Measurements from ENCODE around the gene ITGB3.

ITGB3 gene

DNA sequence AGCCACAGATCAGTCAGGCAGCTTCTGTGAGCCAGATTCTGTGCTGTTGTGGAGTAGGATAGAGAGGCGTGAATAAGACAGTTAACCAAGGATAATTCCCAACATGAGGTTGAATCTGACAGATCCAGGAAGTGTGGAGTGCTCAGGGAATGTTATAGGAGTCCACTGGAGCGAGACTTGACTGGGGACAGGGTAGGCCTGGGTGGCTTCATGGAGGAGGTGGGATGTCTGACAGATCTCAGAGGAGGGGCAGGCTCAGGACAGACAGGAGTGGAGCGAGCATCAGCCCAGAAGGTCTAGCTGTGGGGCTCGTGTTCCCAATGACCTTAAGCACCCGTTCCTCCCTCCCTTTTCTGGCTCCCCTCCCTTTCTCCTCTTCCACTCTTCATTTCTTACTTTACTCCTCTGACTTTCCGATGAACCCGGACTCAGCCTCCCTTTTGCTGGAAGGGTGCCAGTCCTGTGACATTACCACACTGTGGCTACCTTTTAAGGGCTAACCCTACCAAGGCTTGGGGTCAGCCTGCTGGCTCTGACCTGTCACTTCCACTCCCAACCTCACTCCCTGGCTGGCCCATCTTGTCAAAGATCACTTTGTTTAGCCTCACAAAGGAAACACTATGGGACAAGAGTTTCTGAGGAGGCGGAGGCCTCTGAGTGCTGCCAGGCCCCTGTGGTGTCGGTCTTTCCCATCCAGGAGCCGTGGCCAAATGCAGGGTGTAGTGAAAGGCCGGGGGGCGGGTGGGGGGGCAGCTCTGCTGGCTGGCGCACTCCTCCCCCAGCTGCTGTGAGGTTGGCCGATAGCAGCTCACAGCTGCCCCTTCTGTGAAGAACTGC, 41.6 kb downstream of the ITGB3 start:
- in situ Hi-C loops (cut with MboI; ENCODE audit: low sequenced_read_pairs) = no loop called here

DNA sequence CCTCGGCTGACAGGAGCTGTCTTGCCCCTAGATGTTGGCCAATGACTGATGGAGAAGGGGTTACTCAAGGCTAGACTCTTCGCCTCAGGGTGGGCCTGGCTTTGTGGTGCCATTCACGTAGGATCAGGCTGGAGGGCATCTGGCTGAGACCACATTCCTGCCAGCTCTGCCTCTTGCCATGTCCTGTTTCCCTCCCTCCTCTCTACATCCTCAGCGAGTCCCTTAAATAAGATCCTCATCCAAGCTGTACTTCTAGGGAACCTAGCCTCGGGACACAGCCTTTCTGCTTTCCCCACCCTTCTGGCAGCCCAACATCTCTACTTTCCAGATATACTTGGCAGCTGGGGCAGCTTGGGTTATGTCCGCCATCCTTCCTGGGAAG, 42.2 kb downstream of the ITGB3 start:
- in situ Hi-C loops (cut with MboI; ENCODE audit: low sequenced_read_pairs) = no loop called here

DNA sequence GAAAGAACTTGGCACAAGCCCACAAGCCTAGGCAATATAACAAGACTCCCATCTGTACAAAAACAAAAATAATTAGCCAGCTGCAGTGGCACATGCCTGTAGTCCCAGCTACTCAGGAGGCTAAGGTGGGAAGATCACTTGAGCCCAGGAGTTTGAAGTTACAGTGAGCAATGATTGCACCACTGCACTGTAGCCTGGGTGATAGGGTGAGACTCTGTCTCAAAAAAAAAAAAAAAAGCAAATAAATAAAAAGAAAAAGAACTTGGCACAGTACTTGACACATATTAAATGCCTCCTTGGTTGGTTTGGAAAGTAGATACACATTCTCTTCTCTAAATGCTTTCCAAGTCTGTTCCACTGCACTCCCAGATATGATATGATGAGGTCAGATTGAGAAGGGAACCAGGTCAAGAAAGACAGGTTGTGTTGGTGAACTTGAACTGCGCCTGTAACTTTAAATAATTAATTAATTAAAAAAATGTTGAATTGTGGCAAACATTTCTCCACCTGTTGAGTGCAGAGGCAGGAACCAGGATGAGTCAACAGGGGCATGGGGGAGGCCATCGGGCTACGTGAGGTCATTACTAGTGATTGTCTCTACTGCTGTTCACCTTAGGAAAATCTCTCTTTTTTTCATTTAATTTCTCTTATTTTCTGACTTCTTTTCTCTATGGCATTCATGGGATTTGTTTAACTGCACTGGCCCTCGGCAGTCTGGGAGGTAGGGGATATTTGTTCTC, 44.2 kb downstream of the ITGB3 start:
- in situ Hi-C loops (cut with MboI; ENCODE audit: low sequenced_read_pairs) = no loop called here

DNA sequence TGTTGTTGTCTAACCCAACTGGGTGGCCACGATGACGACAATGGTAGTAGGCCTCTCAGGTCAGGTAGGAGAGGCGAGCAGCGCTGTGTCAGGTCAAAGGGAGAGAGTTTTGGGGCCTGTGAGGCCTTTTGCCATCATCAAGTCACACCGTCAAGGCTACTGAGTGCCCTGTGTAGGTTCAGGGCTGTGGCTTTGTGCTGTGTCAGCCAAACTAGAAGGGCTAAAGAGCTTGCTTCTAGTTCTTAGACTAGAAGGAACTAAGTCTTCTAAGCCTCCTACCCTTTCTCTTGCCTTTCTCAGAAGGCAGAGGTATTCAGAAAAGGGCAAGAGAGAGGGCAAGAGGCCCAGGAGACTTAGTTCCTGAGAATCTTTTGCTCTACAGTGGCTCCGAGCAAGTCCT, 45.1 kb downstream of the ITGB3 start:
- in situ Hi-C loops (cut with MboI; ENCODE audit: low sequenced_read_pairs) = no loop called here

DNA sequence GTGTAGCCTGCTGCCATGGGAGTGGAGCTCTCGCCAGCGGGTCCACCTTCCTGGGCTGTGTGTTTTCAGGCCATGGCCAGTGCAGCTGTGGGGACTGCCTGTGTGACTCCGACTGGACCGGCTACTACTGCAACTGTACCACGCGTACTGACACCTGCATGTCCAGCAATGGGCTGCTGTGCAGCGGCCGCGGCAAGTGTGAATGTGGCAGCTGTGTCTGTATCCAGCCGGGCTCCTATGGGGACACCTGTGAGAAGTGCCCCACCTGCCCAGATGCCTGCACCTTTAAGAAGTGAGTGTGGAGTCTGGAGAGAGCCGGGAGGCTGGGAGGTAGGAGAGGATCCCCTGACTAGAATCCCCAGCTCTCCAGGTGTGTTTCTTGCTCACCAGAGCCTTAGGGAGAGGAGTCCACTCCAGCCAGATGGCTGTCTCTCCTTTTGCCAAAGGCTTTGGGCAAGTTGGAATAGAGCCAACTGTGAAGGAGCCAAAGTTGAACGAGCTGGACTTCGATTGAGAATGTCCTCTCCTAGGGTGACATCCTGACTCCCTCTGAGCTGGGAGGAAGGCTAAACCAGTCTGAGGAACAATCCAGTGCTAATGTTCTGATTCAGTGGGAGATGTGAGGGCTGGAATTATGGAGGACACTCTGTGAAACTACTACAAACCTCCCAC, 45.7 kb downstream of the ITGB3 start:
- in situ Hi-C loops (cut with MboI; ENCODE audit: low sequenced_read_pairs) = no loop called here

DNA sequence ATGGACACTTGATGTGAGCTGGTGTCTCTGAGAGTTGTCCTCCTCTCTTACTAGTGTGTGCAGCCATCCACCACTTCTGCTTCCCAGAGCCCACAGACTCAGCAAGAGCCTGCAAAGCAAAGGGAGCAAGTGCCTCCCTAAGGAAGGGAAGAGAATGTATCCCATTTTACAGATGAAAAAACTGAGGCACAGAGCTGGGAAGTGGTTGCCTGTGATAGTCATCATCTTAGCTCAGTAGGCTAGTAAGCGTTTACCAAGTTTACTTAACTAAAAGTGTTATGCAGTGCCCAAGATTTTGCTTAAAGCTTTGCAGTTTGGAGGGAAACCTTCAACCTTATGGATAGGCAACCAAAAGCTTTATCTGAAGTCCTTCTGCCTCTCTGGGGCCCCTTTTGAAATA, 47.1 kb downstream of the ITGB3 start:
- in situ Hi-C loops (cut with MboI; ENCODE audit: low sequenced_read_pairs) = loop anchor here (10.0 kb wide), 1 partner anchor 66 kb away; no protein-coding TSS in a partner anchor

DNA sequence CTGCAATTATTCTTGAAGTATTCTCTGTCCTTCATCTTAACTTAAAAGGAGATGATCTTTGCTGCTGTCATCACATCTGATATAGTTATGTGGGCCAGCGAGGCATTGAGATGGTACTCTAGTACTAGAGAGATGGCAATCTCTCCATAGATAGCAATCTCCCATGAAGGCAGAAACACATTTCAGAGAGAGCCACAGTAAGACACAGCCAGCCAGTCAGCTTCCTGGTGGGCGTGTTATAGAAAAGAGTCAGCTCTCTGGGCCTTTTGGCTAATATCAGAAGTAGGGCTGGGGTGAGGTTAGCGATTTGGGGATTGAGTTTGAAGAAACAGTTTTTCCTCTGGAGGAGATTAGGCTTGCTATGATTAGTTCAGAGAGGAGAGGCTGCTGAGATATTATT, 47.5 kb downstream of the ITGB3 start:
- in situ Hi-C loops (cut with MboI; ENCODE audit: low sequenced_read_pairs) = loop anchor here (10.0 kb wide), 1 partner anchor 66 kb away; no protein-coding TSS in a partner anchor

DNA sequence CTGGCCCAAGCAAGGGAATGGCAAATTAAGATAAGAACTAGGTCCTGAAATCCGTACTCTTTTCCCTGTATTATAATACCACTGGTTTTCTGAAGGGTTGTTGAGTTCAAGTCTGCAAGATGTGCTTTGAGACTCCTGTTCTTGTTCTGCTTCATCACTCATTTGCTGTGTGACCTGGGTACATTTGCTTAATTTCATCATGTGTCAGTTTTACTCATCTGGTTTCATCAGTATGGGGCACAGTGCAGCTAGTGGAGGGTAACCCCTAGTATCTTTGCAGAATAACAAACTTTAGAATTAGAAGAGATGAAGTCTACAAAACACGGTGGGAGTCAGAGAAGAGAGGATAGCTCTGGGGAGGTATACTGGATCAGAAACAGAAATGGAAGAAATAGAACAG, 48.2 kb downstream of the ITGB3 start:
- in situ Hi-C loops (cut with MboI; ENCODE audit: low sequenced_read_pairs) = loop anchor here (10.0 kb wide), 1 partner anchor 67 kb away; no protein-coding TSS in a partner anchor

DNA sequence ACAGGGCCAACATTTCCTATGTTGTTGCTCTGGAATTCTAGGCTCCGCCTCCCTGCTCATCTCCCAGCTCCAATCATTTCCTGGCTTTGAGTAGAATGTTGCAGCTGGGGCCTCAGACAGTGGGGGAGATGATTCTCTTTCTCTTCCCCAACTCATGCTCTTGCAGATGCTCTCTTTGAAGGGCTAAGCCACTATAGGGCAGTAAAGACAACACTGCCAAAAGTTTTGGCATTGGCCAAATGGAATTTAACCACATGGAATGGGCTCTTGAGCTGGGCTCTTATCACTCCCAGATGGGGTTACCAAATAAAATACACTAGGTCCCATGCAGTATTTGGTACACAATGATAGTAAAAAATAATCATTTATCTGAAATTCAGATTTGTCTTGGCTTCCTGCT, 50.6 kb downstream of the ITGB3 start:
- in situ Hi-C loops (cut with MboI; ENCODE audit: low sequenced_read_pairs) = loop anchor here (10.0 kb wide), 1 partner anchor 69 kb away; no protein-coding TSS in a partner anchor

DNA sequence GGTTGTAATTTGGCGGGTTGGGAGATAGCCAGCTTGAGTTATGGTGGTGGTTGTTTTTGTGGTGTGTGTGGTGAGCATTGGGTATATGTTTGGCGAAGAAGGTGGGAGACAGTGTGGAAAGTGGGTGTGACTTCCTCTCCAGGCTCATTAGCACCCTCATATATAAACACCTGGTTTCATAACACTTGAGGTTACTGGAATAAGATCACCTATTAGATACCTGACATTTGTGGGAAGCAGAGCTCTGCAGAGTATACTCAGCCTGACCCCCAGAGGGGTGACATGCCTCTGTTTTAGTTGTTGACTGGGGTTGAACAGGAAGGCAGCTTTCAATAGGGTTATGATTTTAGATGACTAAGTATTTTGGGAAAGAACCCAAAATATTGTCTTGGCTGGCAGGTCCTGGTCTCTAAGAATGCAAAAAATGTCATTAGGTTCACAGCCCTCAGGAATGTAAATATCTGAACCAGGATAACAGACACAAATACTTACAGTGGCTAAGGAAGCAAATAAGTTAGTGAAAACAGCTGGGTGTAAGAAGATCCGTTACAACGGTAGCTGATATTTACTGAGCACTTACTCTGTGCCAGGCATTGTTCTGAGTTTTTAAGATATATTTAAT, 51.8 kb downstream of the ITGB3 start:
- in situ Hi-C loops (cut with MboI; ENCODE audit: low sequenced_read_pairs) = loop anchor here (10.0 kb wide), 1 partner anchor 71 kb away; no protein-coding TSS in a partner anchor

DNA sequence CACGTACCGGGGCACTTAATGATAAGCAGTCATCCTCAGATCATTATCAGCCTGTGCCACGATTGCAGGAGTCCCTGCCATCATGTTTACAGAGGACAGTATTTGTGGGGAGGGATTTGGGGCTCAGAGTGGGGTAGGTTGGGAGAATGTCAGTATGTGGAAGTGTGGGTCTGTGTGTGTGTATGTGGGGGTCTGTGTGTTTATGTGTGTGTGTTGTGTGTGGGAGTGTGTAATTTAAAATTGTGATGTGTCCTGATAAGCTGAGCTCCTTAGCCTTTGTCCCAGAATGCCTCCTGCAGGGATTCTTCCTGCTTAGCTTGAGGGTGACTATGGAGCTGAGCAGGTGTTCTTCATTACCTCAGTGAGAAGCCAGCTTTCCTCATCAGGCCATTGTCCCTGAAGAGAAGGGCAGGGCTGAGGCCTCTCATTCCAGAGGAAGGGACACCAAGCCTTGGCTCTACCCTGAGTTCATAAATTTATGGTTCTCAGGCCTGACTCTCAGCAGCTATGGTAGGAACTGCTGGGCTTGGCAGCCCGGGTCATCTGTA, 56.6 kb downstream of the ITGB3 start:
- in situ Hi-C loops (cut with MboI; ENCODE audit: low sequenced_read_pairs) = no loop called here

DNA sequence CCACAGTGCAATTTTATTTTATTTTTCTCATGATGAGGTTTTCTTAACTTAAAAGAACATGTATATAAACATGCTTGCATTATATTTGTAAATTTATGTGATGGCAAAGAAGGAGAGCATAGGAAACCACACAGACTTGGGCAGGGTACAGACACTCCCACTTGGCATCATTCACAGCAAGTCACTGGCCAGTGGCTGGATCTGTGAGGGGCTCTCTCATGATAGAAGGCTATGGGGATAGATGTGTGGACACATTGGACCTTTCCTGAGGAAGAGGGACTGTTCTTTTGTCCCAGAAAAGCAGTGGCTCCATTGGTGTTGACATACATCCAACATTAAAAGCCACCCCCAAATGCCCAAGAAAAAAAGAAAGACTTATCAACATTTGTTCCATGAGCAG, 57.8 kb downstream of the ITGB3 start:
- in situ Hi-C loops (cut with MboI; ENCODE audit: low sequenced_read_pairs) = no loop called here

DNA sequence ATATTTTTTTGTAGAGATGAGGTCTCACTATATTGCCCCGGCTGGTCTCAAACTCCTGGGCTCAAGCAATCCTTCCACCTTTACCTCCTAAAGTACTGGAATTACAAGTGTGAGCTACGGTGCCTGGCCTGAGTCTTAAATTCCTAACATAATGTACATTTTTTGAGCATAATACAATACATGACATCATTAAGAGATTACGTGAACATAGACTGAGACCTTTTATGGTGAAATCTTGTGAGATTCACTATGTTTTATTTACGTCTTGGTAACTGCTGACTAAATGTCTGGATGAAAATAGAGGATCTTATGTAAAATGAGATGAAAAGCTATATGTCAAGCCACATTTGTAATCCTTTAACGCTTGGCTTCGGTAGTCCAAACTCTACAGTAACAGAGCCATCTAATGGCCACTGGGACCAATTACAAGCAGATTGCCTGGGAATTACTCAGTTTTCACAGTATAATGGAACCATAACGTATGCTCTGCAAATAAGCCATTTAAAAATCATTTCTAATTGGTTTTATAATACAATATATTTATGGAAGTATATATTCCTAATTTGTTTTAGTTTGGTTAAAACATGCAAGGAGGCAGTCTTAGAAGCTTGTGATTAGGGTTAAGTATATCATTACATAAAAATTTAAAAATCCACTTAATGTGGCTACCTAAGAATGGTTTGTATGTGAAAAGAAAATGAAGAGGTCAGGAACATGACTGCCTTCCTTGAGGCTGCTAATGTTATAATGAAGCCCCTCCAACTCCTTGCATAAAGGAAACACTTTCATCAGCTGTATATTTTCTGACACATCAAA, 62.0 kb downstream of the ITGB3 start:
- in situ Hi-C loops (cut with MboI; ENCODE audit: low sequenced_read_pairs) = no loop called here

DNA sequence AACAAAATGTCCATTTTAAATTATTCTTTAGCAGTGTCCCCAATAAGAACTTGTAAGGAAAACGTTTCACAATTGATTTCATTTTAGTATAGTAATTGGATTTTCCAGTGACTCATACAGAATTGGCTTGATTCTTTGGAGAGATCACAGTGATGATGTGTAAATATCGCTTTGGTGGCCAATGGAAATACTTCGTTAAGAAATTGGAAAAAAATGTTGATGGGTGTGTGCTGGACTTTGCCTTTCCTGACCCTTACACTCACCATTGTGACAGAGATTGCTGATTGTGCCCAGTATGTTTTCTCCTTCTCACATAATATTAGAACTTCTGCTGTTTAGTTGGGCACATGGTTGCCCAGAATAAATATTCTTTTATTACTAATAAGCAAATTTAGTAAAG, 62.7 kb downstream of the ITGB3 start:
- in situ Hi-C loops (cut with MboI; ENCODE audit: low sequenced_read_pairs) = no loop called here

DNA sequence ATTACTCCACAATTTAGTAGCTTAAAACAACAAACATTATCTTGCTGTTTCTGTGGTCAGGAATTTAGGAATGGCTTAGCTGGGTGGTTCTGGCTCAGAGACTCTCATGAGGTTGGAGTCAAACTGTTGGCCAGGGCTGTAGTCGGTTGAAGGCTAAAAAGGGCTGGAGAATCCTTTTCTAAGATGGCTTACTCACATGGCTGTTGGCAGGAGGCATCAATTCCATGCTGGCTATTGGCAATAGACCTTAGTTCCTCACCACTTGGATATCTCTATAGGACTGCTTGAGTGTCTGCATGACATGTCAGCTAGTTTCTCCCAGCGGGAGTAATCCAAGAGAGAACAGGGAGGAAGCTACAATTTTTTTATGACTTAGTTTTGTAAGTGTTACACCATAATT, 63.5 kb downstream of the ITGB3 start:
- in situ Hi-C loops (cut with MboI; ENCODE audit: low sequenced_read_pairs) = no loop called here

DNA sequence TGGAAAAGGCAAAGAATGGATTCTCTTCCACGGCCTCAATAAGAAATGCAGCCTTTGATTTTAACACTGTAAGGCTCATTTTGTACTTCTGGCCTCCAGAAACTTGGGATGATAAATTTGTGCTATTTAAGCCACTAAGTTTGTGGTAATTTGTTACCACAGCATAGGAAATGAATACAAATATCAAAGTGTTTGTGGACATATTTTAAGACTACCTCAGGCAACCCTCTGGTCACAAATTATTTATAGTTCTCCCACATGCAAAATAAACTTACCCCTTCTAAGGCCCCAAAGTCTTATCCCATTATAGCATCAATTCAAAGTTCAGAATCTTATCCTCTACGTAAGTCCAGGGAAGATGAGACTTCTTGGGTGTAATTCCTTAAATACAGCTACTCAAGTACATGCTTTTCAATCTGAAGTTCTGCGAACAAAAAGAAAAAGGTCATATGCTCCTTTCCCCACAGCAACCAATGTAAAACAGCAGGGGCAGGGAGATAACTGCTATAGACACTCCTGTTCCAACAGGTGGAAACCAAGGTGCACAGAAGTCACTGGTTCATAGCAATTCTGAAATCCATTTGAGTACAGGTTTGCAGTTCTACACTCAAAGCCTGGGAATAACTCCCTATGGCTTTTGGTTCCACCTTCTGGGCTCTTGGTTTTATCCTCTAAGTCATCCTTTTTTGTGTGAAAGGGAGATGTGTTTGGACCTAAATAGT, 64.7 kb downstream of the ITGB3 start:
- in situ Hi-C loops (cut with MboI; ENCODE audit: low sequenced_read_pairs) = no loop called here

DNA sequence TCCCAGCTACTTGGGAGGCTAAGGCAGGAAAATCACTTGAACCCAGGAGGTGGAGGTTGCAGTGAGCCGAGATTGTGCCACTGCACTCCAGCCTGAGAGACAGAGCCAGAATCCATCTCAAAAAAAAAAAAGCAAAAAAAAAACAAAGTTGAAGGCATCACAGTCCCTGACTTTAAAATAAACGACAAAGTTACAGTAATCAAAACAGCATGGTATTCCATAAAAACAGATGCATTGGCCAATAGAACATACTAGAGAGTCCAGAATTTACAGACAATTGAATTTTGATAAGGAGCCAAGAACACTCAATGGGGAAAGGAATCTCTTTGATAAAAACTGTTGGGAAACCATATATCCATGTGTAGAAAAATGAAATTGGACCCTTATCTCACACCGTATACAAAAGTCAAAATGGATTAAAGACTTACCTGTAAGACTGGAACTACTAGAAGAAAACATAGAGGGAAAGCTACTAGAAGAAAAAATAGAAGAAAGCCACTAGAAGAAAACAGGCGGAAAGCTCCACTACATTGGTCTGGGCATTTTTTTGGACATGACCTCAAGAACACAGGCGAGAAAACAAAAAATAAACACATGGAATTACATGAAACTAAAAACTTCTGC, 67.4 kb downstream of the ITGB3 start:
- in situ Hi-C loops (cut with MboI; ENCODE audit: low sequenced_read_pairs) = no loop called here

DNA sequence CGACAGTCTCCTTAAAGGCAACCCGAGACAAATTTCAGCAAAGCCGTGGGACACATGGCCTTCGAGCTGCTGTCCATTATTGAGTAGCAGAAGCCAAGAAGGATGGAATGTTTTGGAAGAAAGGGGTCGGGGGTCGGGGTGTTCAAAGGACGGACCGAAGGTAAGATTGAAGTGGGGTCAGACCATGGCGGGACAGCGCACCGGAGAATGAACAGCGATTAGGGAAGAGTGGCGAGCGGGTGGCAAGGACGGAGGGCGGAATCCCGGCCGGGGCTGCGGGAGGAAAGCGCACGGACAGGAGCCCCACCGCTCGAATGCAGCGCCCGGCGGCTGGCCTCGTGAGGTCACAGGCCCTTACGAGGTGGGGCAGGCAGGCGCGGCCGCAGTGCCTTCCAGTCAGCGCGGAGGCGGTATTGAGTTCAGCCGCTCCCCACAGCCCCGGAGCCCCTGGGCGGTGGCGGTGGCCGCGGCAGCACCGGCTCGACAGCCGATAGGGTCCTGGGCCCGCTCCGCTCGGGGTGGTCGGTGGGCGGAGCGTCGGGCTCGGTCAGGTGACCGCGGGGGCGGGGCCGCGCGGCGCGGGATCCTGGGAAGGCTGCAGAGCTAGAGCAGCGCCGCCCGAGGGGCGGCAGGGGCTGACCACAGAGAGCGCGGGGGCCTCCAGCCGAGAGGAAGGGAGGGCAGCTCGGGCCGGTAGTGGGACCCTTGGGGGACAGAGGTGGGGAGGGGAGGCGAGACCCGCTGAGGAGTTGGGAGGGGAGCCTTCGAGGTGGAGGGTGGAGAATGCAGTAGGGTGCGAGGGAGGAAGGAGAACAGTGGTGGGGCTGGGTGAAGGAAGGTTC, 70.0 kb downstream of the ITGB3 start, which contains the start of gene EFCAB13:
Gene EFCAB13, plus strand, starts transcription at position 574 of the 842 bp plus-strand sequence. CDS start 4,399 bp downstream, outside the sequence.
- in situ Hi-C loops (cut with MboI; ENCODE audit: low sequenced_read_pairs) = no loop called here
